SK-N-MC (cell line): ENCODE measurements around the gene CAMKK2.

ENCODE experiments used
- EZH2 ChIP-seq: fragments of 200-600 bp; sonication (generic); IDR thresholded peaks from one replicate; pipeline ENCODE4 v1.6.1; 2017; ENCODE audit warnings: antibody characterized with exemption
- POLR2AphosphoS5 ChIP-seq: IDR thresholded peaks from 2 replicates; pipeline ENCODE4 v1.6.1; 2012; ENCODE audit warnings: mild to moderate bottlenecking, low read depth, low read length, borderline replicate concordance

- no peak for TF ChIP-seq POLR2AphosphoS5
- TF ChIP-seq EZH2 = no peak
Observed at GRCh38 chr12:121240484-121241101, 55.9 kb downstream of the CAMKK2 start.
